HEK293T (cell line): ENCODE data around the gene ANKS1B.

Experiments
- SUZ12 ChIP-seq: fragments of 450-650 bp; IDR thresholded peaks from 2 replicates; pipeline ENCODE4 v1.6.1; 2016; ENCODE audit warnings: mild to moderate bottlenecking
- TF ChIP-seq, protein P1 (sequence below): fragments of 450-650 bp; IDR thresholded peaks from 2 replicates; pipeline ENCODE4 v1.6.1; 2016

DNA sequence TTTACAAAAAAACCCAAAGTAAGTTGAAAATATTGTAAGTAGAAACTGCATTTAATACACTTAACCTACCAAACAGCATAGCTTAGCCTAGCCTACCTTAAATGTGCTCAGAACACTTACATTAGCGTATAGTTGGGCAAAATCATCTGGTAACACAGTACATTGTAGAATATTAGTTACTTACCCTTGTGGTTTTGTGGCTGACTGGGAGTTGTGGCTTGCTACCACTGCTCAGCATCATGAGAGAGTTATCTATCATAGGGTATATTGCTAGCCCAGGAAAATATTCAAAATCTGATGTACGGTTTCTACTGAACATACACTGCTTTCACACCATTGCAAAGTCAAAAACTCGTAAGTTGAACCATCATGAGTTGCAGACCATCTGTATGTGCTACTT, 478.9 kb downstream of the ANKS1B start:
- TF ChIP-seq, protein P1, sequence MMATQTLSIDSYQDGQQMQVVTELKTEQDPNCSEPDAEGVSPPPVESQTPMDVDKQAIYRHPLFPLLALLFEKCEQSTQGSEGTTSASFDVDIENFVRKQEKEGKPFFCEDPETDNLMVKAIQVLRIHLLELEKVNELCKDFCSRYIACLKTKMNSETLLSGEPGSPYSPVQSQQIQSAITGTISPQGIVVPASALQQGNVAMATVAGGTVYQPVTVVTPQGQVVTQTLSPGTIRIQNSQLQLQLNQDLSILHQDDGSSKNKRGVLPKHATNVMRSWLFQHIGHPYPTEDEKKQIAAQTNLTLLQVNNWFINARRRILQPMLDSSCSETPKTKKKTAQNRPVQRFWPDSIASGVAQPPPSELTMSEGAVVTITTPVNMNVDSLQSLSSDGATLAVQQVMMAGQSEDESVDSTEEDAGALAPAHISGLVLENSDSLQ = no peak
- no peak for TF ChIP-seq SUZ12
